HL-60 (cell line): ENCODE results near the gene STOX2.

Source experiments
- CTCF ChIP-seq: IDR thresholded peaks from one replicate; pipeline ENCODE4 v1.5.1; 2011; ENCODE audit warnings: low read length, control low read depth, inconsistent platforms; ENCODE audit not compliant: insufficient read depth
- GABPA ChIP-seq: IDR thresholded peaks from 2 replicates; pipeline ENCODE4 v1.6.1; 2012; ENCODE audit warnings: low read depth
- REST ChIP-seq: IDR thresholded peaks from 2 replicates; pipeline ENCODE4 v1.6.1; 2012; ENCODE audit warnings: low read depth; ENCODE audit not compliant: insufficient replicate concordance

GRCh38 chr4:183941964-183942363, 36.9 kb downstream of the STOX2 start:
- TF ChIP-seq CTCF (no peak), REST (no peak), GABPA (no peak)
